ENCODE data around the gene LFNG. TPM values are rescaled to one million over a fixed set of nuclear protein-coding genes. Genes with fewer than 3 reads are reported as not detected.

The LFNG gene
- total RNA-seq, 1 donor from 2014 or later, result 58.0 TPM

- H3K27me3 ChIP-seq, result no peaks in the 10 kb centered on the region
- H3K36me3 Mint-ChIP-seq, result no peaks in the 10 kb centered on the region
- H3K9ac ChIP-seq, result no peak within 1 kb of the TSS
- no peaks in the 10 kb centered on the region for H3K36me3 ChIP-seq
- no peak within 1 kb of the TSS for H2AFZ ChIP-seq (replicated peaks)
- H3K4me3 ChIP-seq, result no peak within 1 kb of the TSS
- H3K27ac Mint-ChIP-seq, result no peak within 1 kb of the TSS
- H3K4me3 Mint-ChIP-seq, result no peak within 1 kb of the TSS
- no peak for DNase-seq (ENCODE audit: low spot score)
- H3K27ac ChIP-seq, result no peak within 1 kb of the TSS
- peaks cover 40% of the 10 kb centered on the region for H3K4me1 Mint-ChIP-seq
- H3K4me1 ChIP-seq, result peaks cover 30% of the 10 kb centered on the region
- no peaks in the 10 kb centered on the region for H3K79me2 ChIP-seq (ENCODE audit: low read depth)
- H4K20me1 ChIP-seq (ENCODE audit: low read depth), result no peaks in the 10 kb centered on the region
- H3K4me2 ChIP-seq, result peak within 1 kb of the TSS; percentile 56
- TF ChIP-seq EZH2 (IDR thresholded peaks at IDR 0.05) (no peak), CTCF (IDR thresholded peaks at IDR 0.05) (no peak), EZH2phosphoT487 (IDR thresholded peaks at IDR 0.05) (no peak)
- H3K9me3 Mint-ChIP-seq, result no peaks in the 10 kb centered on the region
- H3F3A ChIP-seq (ENCODE audit: low read depth), result no peaks in the 10 kb centered on the region
- H3K9me3 ChIP-seq (ENCODE audit: low read depth), result no peaks in the 10 kb centered on the region
- peaks cover 14% of the 10 kb centered on the region for H3K27me3 Mint-ChIP-seq (ENCODE audit: insufficient read depth, low read depth)
Observed at GRCh38 chr7:2476298-2476697, 43.3 kb upstream of the LFNG start, which contains the start of gene GRIFIN. Gene GRIFIN (minus strand): TSS chr7:2476398. CDS start chr7:2476383, 15 bp downstream.

- Mint-ChIP-seq H3K36me3 (no peaks in the 10 kb centered on the region), H3K9me3 (no peaks in the 10 kb centered on the region), H3K27me3 (ENCODE audit: insufficient read depth, low read depth) (peaks cover 14% of the 10 kb centered on the region), H3K4me3 (no peak overlapping the region), H3K27ac (no peak overlapping the region), H3K4me1 (peaks cover 39% of the 10 kb centered on the region)
- H3K4me2 ChIP-seq, result peak overlapping the region; percentile 56
- peaks cover 27% of the 10 kb centered on the region for H3K4me1 ChIP-seq
- TF ChIP-seq EZH2 (IDR thresholded peaks at IDR 0.05), result no peak
- no peak for TF ChIP-seq EZH2phosphoT487 (IDR thresholded peaks at IDR 0.05)
- no peaks in the 10 kb centered on the region for H4K20me1 ChIP-seq (ENCODE audit: low read depth)
- H3K27me3 ChIP-seq, result no peaks in the 10 kb centered on the region
- H3K4me3 ChIP-seq, result no peak overlapping the region
- no peak overlapping the region for H3K9ac ChIP-seq
- no peak overlapping the region for H2AFZ ChIP-seq (replicated peaks)
- H3F3A ChIP-seq (ENCODE audit: low read depth), result no peaks in the 10 kb centered on the region
- H3K36me3 ChIP-seq, result no peaks in the 10 kb centered on the region
- DNase-seq (ENCODE audit: low spot score), result peak; percentile 66
- no peaks in the 10 kb centered on the region for H3K79me2 ChIP-seq (ENCODE audit: low read depth)
- H3K27ac ChIP-seq, result no peak overlapping the region
- no peaks in the 10 kb centered on the region for H3K9me3 ChIP-seq (ENCODE audit: low read depth)
Observed at GRCh38 chr7:2476776-2477446, 42.7 kb upstream of the LFNG start.

GRCh38 chr7:2477447-2478398, 41.9 kb upstream of the LFNG start:
- Histone ChIP-seq H3K9ac (no peak overlapping the region), H3K79me2 (ENCODE audit: low read depth) (no peaks in the 10 kb centered on the region), H3K27ac (no peak overlapping the region), H3F3A (ENCODE audit: low read depth) (no peaks in the 10 kb centered on the region), H2AFZ (replicated peaks) (peak overlapping the region; percentile 51), H3K9me3 (ENCODE audit: low read depth) (no peaks in the 10 kb centered on the region), H3K4me1 (peaks cover 27% of the 10 kb centered on the region), H3K27me3 (no peaks in the 10 kb centered on the region), H3K4me2 (peak overlapping the region; percentile 56), H4K20me1 (ENCODE audit: low read depth) (no peaks in the 10 kb centered on the region), H3K36me3 (no peaks in the 10 kb centered on the region), H3K4me3 (no peak overlapping the region)
- Mint-ChIP-seq H3K27ac (no peak overlapping the region), H3K4me3 (no peak overlapping the region), H3K9me3 (peaks cover under 1% of the 10 kb centered on the region), H3K36me3 (no peaks in the 10 kb centered on the region), H3K4me1 (peaks cover 38% of the 10 kb centered on the region), H3K27me3 (ENCODE audit: insufficient read depth, low read depth) (peaks cover 14% of the 10 kb centered on the region)
- DNase-seq (ENCODE audit: low spot score), result peak; percentile 88
- TF ChIP-seq CTCF (IDR thresholded peaks at IDR 0.05) (peak; percentile 76), EZH2 (IDR thresholded peaks at IDR 0.05) (no peak), EZH2phosphoT487 (IDR thresholded peaks at IDR 0.05) (no peak)

Measured in neural progenitor cell (in vitro differentiated cells).